ENCODE measurements around the gene CNTNAP2.

CNTNAP2 gene

GRCh38 chr7:146875237-146875785, 758.7 kb downstream of the CNTNAP2 start:
- H3K4me2 ChIP-seq (ENCODE audit: low read length), result no peak overlapping the region
- no peak overlapping the region for H4K5ac ChIP-seq (ENCODE audit: low read length)
- H2BK15ac ChIP-seq (replicated peaks; ENCODE audit: low read depth), result no peak overlapping the region
- no peak overlapping the region for H2AK5ac ChIP-seq (ENCODE audit: low read length)
- no peaks in the 10 kb centered on the region for H3K27me3 ChIP-seq (ENCODE audit: insufficient read depth, low read length, poor library complexity)
- no peaks in the 10 kb centered on the region for H3K4me1 ChIP-seq (ENCODE audit: control insufficient read depth, low read depth, low read length)
- no peaks in the 10 kb centered on the region for H3K79me1 ChIP-seq (ENCODE audit: low read length)
- no CpG with 5 or more reads among the region's 3 CpGs for WGBS (ENCODE audit: extremely low coverage, insufficient coverage, low lambda C conversion rate)
- no peak overlapping the region for H2BK5ac ChIP-seq (ENCODE audit: low read length)
- H3K79me2 ChIP-seq (ENCODE audit: control insufficient read depth, insufficient read depth, low read length), result no peaks in the 10 kb centered on the region
- DNase-seq, result peak; percentile 1
- no peak overlapping the region for H2BK120ac ChIP-seq (ENCODE audit: low read depth, low read length)
- H3K23ac ChIP-seq (ENCODE audit: low read length), result no peak overlapping the region
- no peak overlapping the region for H3K9ac ChIP-seq (ENCODE audit: low read length)
- no peak overlapping the region for H3K4me3 ChIP-seq (ENCODE audit: low read length)
- no peak overlapping the region for H3K18ac ChIP-seq (ENCODE audit: low read length)
- H3K4ac ChIP-seq (ENCODE audit: low read depth, low read length), result no peak overlapping the region
- H4K8ac ChIP-seq (ENCODE audit: low read depth, low read length), result no peak overlapping the region
- H3K36me3 ChIP-seq (ENCODE audit: control insufficient read depth, insufficient read depth, low read length), result no peaks in the 10 kb centered on the region
- H3K27ac ChIP-seq (ENCODE audit: low read depth, low read length), result no peak overlapping the region
- no peak overlapping the region for H3K56ac ChIP-seq (ENCODE audit: low read length)

DNA sequence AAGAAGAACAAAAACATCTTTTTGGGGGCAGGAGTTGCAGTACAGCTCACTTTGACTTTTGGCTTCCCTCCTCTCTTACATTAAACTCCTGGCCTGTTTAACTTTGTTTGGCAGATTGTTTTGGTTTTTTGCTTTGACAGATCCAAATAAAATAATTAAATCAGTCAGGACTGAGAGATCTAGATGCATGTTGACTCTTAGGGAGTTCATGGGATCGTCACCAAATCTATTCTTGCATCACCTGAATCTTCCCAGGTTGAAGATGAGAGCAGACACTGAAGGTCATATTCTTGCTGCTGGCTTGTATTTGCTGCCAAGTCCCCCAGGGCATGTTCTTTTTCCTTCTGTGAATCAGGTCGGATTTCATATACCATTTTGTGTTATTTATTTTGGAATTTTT, 759.4 kb downstream of the CNTNAP2 start:
- no CpG with 5 or more reads among the region's 2 CpGs for WGBS (ENCODE audit: extremely low coverage, insufficient coverage, low lambda C conversion rate)

DNA sequence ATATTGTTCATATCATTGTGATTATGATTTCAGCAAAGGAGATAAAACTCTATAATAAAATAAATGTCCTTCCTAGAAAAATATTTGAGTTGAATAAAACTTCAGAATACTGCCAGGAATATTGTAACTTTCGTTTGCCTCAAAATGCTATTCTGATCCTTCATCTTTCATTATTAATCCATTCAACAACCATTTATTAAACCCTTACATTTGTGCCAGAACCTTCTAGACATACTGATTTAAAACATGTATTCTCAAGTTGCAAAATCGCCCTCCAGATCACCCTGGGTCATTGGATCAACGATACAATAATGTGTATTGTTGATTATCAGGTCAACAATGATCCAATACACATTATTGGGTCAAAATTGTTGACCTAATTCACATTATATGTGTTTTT, 759.8 kb downstream of the CNTNAP2 start:
- Histone ChIP-seq H3K79me1 (ENCODE audit: low read length) (no peaks in the 10 kb centered on the region), H3K79me2 (ENCODE audit: control insufficient read depth, insufficient read depth, low read length) (no peaks in the 10 kb centered on the region), H2BK5ac (ENCODE audit: low read length) (no peak overlapping the region), H3K4me1 (ENCODE audit: control insufficient read depth, low read depth, low read length) (no peaks in the 10 kb centered on the region), H3K56ac (ENCODE audit: low read length) (no peak overlapping the region), H4K5ac (ENCODE audit: low read length) (no peak overlapping the region), H3K4ac (ENCODE audit: low read depth, low read length) (no peak overlapping the region), H2BK15ac (replicated peaks; ENCODE audit: low read depth) (no peak overlapping the region), H2AK5ac (ENCODE audit: low read length) (no peak overlapping the region), H3K18ac (ENCODE audit: low read length) (no peak overlapping the region), H3K4me2 (ENCODE audit: low read length) (no peak overlapping the region), H3K9ac (ENCODE audit: low read length) (no peak overlapping the region), H4K8ac (ENCODE audit: low read depth, low read length) (no peak overlapping the region), H3K23ac (ENCODE audit: low read length) (no peak overlapping the region), H3K27me3 (ENCODE audit: insufficient read depth, low read length, poor library complexity) (no peaks in the 10 kb centered on the region), H3K4me3 (ENCODE audit: low read length) (no peak overlapping the region), H3K36me3 (ENCODE audit: control insufficient read depth, insufficient read depth, low read length) (no peaks in the 10 kb centered on the region), H2BK120ac (ENCODE audit: low read depth, low read length) (no peak overlapping the region), H3K27ac (ENCODE audit: low read depth, low read length) (no peak overlapping the region)
- no CpG with 5 or more reads among the region's 3 CpGs for WGBS (ENCODE audit: extremely low coverage, insufficient coverage, low lambda C conversion rate)
- no peak for DNase-seq

More for the DNA sequence above, 759.4 kb downstream of the CNTNAP2 start:
- no peak overlapping the region for H3K23ac ChIP-seq (ENCODE audit: low read length)
- H2BK15ac ChIP-seq (replicated peaks; ENCODE audit: low read depth), result no peak overlapping the region
- no peak for DNase-seq
- no peaks in the 10 kb centered on the region for H3K4me1 ChIP-seq (ENCODE audit: control insufficient read depth, low read depth, low read length)
- no peak overlapping the region for H3K4me3 ChIP-seq (ENCODE audit: low read length)
- H3K4me2 ChIP-seq (ENCODE audit: low read length), result no peak overlapping the region
- no peak overlapping the region for H4K5ac ChIP-seq (ENCODE audit: low read length)
- no peaks in the 10 kb centered on the region for H3K36me3 ChIP-seq (ENCODE audit: control insufficient read depth, insufficient read depth, low read length)
- H3K4ac ChIP-seq (ENCODE audit: low read depth, low read length), result no peak overlapping the region
- H3K79me2 ChIP-seq (ENCODE audit: control insufficient read depth, insufficient read depth, low read length), result no peaks in the 10 kb centered on the region
- H4K8ac ChIP-seq (ENCODE audit: low read depth, low read length), result no peak overlapping the region
- no peaks in the 10 kb centered on the region for H3K79me1 ChIP-seq (ENCODE audit: low read length)
- no peak overlapping the region for H3K9ac ChIP-seq (ENCODE audit: low read length)
- no peak overlapping the region for H3K56ac ChIP-seq (ENCODE audit: low read length)
- no peak overlapping the region for H3K27ac ChIP-seq (ENCODE audit: low read depth, low read length)
- H2BK5ac ChIP-seq (ENCODE audit: low read length), result no peak overlapping the region
- H3K27me3 ChIP-seq (ENCODE audit: insufficient read depth, low read length, poor library complexity), result no peaks in the 10 kb centered on the region
- H3K18ac ChIP-seq (ENCODE audit: low read length), result no peak overlapping the region
- H2BK120ac ChIP-seq (ENCODE audit: low read depth, low read length), result no peak overlapping the region
- H2AK5ac ChIP-seq (ENCODE audit: low read length), result no peak overlapping the region

- Histone ChIP-seq H3K56ac (ENCODE audit: low read length) (no peak overlapping the region), H4K5ac (ENCODE audit: low read length) (no peak overlapping the region), H3K4me2 (ENCODE audit: low read length) (no peak overlapping the region), H2BK15ac (replicated peaks; ENCODE audit: low read depth) (no peak overlapping the region), H2BK5ac (ENCODE audit: low read length) (no peak overlapping the region), H3K79me2 (ENCODE audit: control insufficient read depth, insufficient read depth, low read length) (no peaks in the 10 kb centered on the region), H2AK5ac (ENCODE audit: low read length) (no peak overlapping the region), H3K9ac (ENCODE audit: low read length) (no peak overlapping the region), H3K27me3 (ENCODE audit: insufficient read depth, low read length, poor library complexity) (no peaks in the 10 kb centered on the region), H3K18ac (ENCODE audit: low read length) (no peak overlapping the region), H3K4ac (ENCODE audit: low read depth, low read length) (no peak overlapping the region), H3K23ac (ENCODE audit: low read length) (no peak overlapping the region), H3K4me3 (ENCODE audit: low read length) (no peak overlapping the region), H4K8ac (ENCODE audit: low read depth, low read length) (no peak overlapping the region), H3K27ac (ENCODE audit: low read depth, low read length) (no peak overlapping the region), H2BK120ac (ENCODE audit: low read depth, low read length) (no peak overlapping the region), H3K36me3 (ENCODE audit: control insufficient read depth, insufficient read depth, low read length) (no peaks in the 10 kb centered on the region), H3K4me1 (ENCODE audit: control insufficient read depth, low read depth, low read length) (no peaks in the 10 kb centered on the region), H3K79me1 (ENCODE audit: low read length) (no peaks in the 10 kb centered on the region)
- DNase-seq, result no peak
- no CpG with 5 or more reads among the region's 1 CpG for WGBS (ENCODE audit: extremely low coverage, insufficient coverage, low lambda C conversion rate)
Observed at GRCh38 chr7:146878901-146879300, 762.3 kb downstream of the CNTNAP2 start.

DNA sequence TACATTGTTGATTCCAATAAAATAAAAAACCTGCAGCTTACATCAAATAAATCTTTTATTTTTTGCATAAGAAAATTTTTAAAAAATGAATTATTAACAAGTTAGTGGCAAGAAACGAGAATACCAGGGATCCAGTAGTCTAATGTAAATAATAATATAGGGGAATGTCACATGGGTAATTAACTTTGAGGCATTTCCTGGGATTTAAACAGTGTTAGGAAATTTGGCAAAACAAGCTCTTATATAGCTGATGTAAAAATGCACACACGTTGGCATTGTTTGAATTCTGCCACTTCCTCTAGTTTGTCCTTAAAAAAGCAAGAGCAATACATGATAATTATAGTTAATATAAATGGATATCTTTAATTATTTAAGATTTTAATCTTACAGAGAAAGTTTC, 768.6 kb downstream of the CNTNAP2 start:
- WGBS (ENCODE audit: extremely low coverage, insufficient coverage, low lambda C conversion rate), result 100% methylated on average over 1 of the region's 2 CpGs

More for the DNA sequence above, 768.6 kb downstream of the CNTNAP2 start:
- H3K27me3 ChIP-seq (ENCODE audit: insufficient read depth, low read length, poor library complexity), result no peaks in the 10 kb centered on the region
- H3K79me2 ChIP-seq (ENCODE audit: control insufficient read depth, insufficient read depth, low read length), result no peaks in the 10 kb centered on the region
- H3K4me2 ChIP-seq (ENCODE audit: low read length), result no peak overlapping the region
- H3K27ac ChIP-seq (ENCODE audit: low read depth, low read length), result no peak overlapping the region
- no peak overlapping the region for H3K23ac ChIP-seq (ENCODE audit: low read length)
- no peak overlapping the region for H2AK5ac ChIP-seq (ENCODE audit: low read length)
- no peak overlapping the region for H2BK5ac ChIP-seq (ENCODE audit: low read length)
- no peaks in the 10 kb centered on the region for H3K36me3 ChIP-seq (ENCODE audit: control insufficient read depth, insufficient read depth, low read length)
- H3K4me3 ChIP-seq (ENCODE audit: low read length), result no peak overlapping the region
- no peak overlapping the region for H2BK120ac ChIP-seq (ENCODE audit: low read depth, low read length)
- no peak for DNase-seq
- H3K18ac ChIP-seq (ENCODE audit: low read length), result no peak overlapping the region
- H3K9ac ChIP-seq (ENCODE audit: low read length), result no peak overlapping the region
- H3K4ac ChIP-seq (ENCODE audit: low read depth, low read length), result no peak overlapping the region
- no peaks in the 10 kb centered on the region for H3K79me1 ChIP-seq (ENCODE audit: low read length)
- H4K8ac ChIP-seq (ENCODE audit: low read depth, low read length), result no peak overlapping the region
- no peak overlapping the region for H4K5ac ChIP-seq (ENCODE audit: low read length)
- no peak overlapping the region for H2BK15ac ChIP-seq (replicated peaks; ENCODE audit: low read depth)
- no peaks in the 10 kb centered on the region for H3K4me1 ChIP-seq (ENCODE audit: control insufficient read depth, low read depth, low read length)
- H3K56ac ChIP-seq (ENCODE audit: low read length), result no peak overlapping the region
